Measurements from ENCODE around the gene TWIST1.

The TWIST1 gene

DNA sequence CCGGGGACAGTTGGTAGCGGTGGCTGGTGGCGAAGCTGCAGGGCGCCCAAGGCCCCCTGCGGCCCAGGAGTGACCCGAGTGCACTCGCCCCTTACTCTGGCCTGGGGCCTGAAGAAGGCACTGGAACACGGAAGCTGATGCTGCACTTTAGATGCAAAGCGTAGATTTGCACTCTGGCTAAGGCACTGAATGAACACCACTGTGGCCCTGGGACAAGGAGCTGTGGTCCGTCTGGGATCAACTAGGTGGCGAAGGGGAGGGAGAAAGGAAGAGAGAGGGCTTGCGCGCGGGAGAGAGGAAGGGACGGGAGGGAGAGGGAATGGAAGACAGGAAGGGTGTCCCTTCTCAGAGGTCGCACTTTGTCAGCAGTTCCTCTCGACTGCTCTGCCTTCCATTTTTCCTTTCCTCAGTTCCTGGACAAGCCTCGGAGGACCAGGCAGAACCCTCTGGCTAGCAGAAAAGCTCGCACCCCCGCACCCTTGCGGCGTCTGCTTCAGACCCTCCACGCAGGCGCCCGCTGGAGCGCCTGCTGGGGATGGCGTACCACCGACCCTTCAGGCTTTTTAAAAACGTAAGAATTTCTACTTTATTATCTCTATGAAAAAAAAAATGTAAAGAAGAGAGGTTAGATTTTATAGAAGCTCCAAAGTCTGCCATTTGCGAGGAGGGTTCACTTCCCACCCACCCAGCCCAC is 26.6 kb upstream of the TWIST1 start:
- TF ChIP-seq TCF12 (IDR thresholded peaks at IDR 0.05; ENCODE audit: low read depth), result no peak
- no peak for TF ChIP-seq YY1 (IDR thresholded peaks at IDR 0.05; ENCODE audit: low read depth)
- TF ChIP-seq NFIC (IDR thresholded peaks at IDR 0.05), result no peak
- no peak for TF ChIP-seq CEBPB (IDR thresholded peaks at IDR 0.05)
- TF ChIP-seq EGR1 (IDR thresholded peaks at IDR 0.05), result no peak
- no peak for TF ChIP-seq RAD21 (IDR thresholded peaks at IDR 0.05; ENCODE audit: low read depth)
- TF ChIP-seq TAF1 (IDR thresholded peaks at IDR 0.05; ENCODE audit: low read depth), result no peak
- TF ChIP-seq, protein P1, sequence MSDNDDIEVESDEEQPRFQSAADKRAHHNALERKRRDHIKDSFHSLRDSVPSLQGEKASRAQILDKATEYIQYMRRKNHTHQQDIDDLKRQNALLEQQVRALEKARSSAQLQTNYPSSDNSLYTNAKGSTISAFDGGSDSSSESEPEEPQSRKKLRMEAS (IDR thresholded peaks at IDR 0.05), result no peak

DNA sequence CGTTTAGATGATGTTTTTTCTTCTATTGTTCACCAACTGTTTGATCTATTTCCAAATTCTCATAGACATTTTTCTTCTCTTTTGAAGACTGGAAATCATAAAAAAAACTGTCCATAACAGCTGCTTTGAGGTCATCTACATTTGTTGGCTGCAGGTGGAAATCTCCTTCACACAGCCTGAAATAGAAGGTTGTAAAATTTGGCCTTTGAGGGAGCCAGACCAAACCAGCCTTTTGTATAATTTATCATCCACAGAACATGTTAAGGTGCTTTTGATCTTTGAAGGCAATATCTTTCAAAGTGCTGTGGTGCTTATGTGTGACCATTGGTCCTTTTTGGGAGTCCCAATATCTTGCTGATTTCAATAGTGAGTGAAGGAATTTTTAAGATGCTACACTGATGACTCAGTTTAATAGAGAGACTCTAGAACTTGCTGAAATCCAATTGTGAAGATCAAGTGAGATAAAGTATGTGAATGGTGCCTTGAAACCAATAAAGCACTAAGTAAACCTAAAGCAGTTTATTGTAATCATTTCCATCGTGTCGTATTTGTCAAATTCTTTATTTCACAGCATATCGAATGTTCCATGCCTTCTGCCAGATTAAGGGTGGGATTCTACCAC is 22.4 kb upstream of the TWIST1 start:
- TF ChIP-seq, protein P1 (IDR thresholded peaks at IDR 0.05), result no peak
- TF ChIP-seq, protein P2, sequence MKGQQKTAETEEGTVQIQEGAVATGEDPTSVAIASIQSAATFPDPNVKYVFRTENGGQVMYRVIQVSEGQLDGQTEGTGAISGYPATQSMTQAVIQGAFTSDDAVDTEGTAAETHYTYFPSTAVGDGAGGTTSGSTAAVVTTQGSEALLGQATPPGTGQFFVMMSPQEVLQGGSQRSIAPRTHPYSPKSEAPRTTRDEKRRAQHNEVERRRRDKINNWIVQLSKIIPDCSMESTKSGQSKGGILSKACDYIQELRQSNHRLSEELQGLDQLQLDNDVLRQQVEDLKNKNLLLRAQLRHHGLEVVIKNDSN (IDR thresholded peaks at IDR 0.05), result no peak
- TF ChIP-seq ZBTB7A (IDR thresholded peaks at IDR 0.05; ENCODE audit: low read depth) (no peak), YY1 (IDR thresholded peaks at IDR 0.05; ENCODE audit: low read depth) (no peak), CEBPB (IDR thresholded peaks at IDR 0.05) (no peak), TEAD4 (IDR thresholded peaks at IDR 0.05) (no peak), TAF1 (IDR thresholded peaks at IDR 0.05; ENCODE audit: low read depth) (no peak), FOXM1 (IDR thresholded peaks at IDR 0.05; ENCODE audit: borderline replicate concordance, low read depth) (no peak), CREB1 (IDR thresholded peaks at IDR 0.05; ENCODE audit: low read depth) (no peak), NFIC (IDR thresholded peaks at IDR 0.05) (no peak), TCF12 (IDR thresholded peaks at IDR 0.05; ENCODE audit: low read depth) (no peak), EP300 (IDR thresholded peaks at IDR 0.05; ENCODE audit: borderline replicate concordance) (no peak)
- TF ChIP-seq, protein P3, sequence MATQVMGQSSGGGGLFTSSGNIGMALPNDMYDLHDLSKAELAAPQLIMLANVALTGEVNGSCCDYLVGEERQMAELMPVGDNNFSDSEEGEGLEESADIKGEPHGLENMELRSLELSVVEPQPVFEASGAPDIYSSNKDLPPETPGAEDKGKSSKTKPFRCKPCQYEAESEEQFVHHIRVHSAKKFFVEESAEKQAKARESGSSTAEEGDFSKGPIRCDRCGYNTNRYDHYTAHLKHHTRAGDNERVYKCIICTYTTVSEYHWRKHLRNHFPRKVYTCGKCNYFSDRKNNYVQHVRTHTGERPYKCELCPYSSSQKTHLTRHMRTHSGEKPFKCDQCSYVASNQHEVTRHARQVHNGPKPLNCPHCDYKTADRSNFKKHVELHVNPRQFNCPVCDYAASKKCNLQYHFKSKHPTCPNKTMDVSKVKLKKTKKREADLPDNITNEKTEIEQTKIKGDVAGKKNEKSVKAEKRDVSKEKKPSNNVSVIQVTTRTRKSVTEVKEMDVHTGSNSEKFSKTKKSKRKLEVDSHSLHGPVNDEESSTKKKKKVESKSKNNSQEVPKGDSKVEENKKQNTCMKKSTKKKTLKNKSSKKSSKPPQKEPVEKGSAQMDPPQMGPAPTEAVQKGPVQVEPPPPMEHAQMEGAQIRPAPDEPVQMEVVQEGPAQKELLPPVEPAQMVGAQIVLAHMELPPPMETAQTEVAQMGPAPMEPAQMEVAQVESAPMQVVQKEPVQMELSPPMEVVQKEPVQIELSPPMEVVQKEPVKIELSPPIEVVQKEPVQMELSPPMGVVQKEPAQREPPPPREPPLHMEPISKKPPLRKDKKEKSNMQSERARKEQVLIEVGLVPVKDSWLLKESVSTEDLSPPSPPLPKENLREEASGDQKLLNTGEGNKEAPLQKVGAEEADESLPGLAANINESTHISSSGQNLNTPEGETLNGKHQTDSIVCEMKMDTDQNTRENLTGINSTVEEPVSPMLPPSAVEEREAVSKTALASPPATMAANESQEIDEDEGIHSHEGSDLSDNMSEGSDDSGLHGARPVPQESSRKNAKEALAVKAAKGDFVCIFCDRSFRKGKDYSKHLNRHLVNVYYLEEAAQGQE (IDR thresholded peaks at IDR 0.05; ENCODE audit: low read depth), result no peak

DNA sequence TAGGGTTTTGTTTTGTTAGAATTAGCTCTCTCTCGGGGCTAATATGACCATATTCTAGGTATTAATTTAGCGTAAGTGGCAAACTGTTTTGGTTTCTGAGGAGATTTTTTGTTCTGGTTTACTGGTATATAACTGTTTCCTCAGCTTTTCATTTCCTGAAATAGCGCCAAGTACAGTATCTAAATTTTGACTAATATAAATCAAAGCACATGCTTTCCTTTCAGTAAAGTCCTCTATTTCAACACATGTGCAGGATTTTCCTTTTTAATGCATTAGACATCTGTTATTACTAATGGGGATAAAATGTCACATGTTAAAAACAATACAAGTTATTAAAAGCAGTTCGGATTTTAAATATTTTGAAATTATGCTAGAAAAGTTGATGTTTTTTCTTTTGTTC is 16.4 kb upstream of the TWIST1 start:
- TF ChIP-seq TAF1 (IDR thresholded peaks at IDR 0.05; ENCODE audit: low read depth) (no peak), YY1 (IDR thresholded peaks at IDR 0.05; ENCODE audit: low read depth) (no peak), EP300 (IDR thresholded peaks at IDR 0.05; ENCODE audit: borderline replicate concordance) (no peak), RAD21 (IDR thresholded peaks at IDR 0.05; ENCODE audit: low read depth) (no peak), NFIC (IDR thresholded peaks at IDR 0.05) (no peak), CEBPB (IDR thresholded peaks at IDR 0.05) (no peak), TCF12 (IDR thresholded peaks at IDR 0.05; ENCODE audit: low read depth) (no peak), TEAD4 (IDR thresholded peaks at IDR 0.05) (no peak), FOXM1 (IDR thresholded peaks at IDR 0.05; ENCODE audit: borderline replicate concordance, low read depth) (no peak), EGR1 (IDR thresholded peaks at IDR 0.05) (no peak), ZBTB7A (IDR thresholded peaks at IDR 0.05; ENCODE audit: low read depth) (no peak), CREB1 (IDR thresholded peaks at IDR 0.05; ENCODE audit: low read depth) (no peak)
- TF ChIP-seq, protein P2 (IDR thresholded peaks at IDR 0.05), result no peak
- TF ChIP-seq, protein P3 (IDR thresholded peaks at IDR 0.05; ENCODE audit: low read depth), result no peak
- TF ChIP-seq, protein P1 (IDR thresholded peaks at IDR 0.05), result no peak

DNA sequence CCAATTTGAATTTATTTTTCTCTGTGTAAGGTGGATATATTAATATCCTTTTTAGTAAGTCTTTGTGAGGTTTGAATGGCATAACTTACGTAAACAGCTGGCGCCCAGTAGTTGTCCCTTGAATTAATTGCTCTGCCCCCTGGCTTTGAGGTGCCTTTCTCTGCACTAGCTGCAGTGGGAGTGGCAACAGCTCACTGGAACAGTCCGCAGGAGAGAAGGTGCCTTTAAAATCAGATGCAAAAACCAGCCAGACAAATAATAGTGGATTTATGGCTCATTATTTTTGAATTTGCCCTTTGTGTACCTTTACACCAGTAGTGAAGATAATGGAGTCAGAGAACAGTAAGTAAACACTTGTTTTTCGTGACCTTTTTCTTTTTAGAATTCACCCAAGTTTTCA is 16.0 kb upstream of the TWIST1 start:
- TF ChIP-seq CEBPB (IDR thresholded peaks at IDR 0.05) (no peak), YY1 (IDR thresholded peaks at IDR 0.05; ENCODE audit: low read depth) (no peak), ZBTB7A (IDR thresholded peaks at IDR 0.05; ENCODE audit: low read depth) (no peak), EGR1 (IDR thresholded peaks at IDR 0.05) (no peak), TCF12 (IDR thresholded peaks at IDR 0.05; ENCODE audit: low read depth) (no peak), FOXM1 (IDR thresholded peaks at IDR 0.05; ENCODE audit: borderline replicate concordance, low read depth) (no peak), TAF1 (IDR thresholded peaks at IDR 0.05; ENCODE audit: low read depth) (no peak), RAD21 (IDR thresholded peaks at IDR 0.05; ENCODE audit: low read depth) (no peak), TEAD4 (IDR thresholded peaks at IDR 0.05) (no peak), EP300 (IDR thresholded peaks at IDR 0.05; ENCODE audit: borderline replicate concordance) (no peak), CREB1 (IDR thresholded peaks at IDR 0.05; ENCODE audit: low read depth) (no peak), NFIC (IDR thresholded peaks at IDR 0.05) (no peak)
- TF ChIP-seq, protein P3 (IDR thresholded peaks at IDR 0.05; ENCODE audit: low read depth), result no peak
- TF ChIP-seq, protein P2 (IDR thresholded peaks at IDR 0.05), result no peak
- TF ChIP-seq, protein P1 (IDR thresholded peaks at IDR 0.05), result no peak
